ENCODE data around the gene SOWAHA. TPM values are rescaled to one million over a fixed set of nuclear protein-coding genes. Genes with fewer than 3 reads are reported as not detected.
A peak's percentile ranks its signal among the peaks of the same experiment; 100 is the strongest.

SOWAHA gene
- total and polyA plus RNA-seq, 2 of the 8 experiments (the other 6 are each of a cell fraction or from before 2014, with no cell fraction given) = 0.09 to 0.11 TPM

DNA sequence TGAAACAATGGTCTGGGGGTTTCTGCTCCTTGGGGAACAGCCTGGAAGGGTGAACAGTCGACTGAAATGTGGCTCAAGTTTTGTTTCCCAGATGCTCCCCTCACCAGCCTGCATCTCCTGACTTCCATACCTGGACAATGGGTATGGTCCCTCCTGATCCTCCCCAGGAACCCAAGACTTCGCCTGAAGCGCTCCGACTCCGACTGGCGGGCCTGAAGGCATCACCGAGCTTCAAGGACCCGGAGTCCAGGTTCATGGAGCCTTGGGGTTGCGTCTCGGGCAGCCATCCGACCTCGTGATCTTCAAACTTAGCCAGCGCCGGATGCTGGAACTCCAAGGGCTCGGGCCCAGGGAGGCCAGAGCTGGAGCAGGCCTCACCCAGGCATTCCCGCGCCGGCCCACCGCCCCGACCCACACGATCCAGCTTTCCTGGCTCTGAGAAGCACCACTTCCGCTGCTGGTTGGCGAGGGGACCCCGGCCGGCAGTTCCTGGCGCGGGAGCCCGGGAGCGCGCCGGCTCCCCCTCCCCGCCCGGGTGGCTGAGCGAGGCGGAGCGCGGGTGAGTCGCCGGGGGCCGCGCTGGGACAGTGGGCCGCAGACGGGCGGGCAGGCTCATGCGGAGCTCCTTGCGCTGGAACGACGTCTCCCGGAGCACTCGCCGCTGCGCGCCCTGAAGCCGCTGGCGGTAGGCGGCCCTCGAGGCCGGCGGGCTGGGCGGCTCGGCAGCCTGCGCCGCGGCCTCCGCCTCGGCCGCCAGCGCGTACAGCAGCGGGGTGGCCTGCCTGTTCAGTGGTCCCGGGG, 12.1 kb downstream of the SOWAHA start (continued):
- TF ChIP-seq CBX8 (IDR thresholded peaks at IDR 0.05; ENCODE audit: borderline replicate concordance, low read depth, low read length) = no peak
- TF ChIP-seq ASH2L (IDR thresholded peaks at IDR 0.05; ENCODE audit: low read length) = peak; percentile 69
- peak; percentile 8 for TF ChIP-seq RNF2 (IDR thresholded peaks at IDR 0.05; ENCODE audit: borderline replicate concordance, low read depth, low read length, missing control alignments, poor library complexity, severe bottlenecking)
- TF ChIP-seq, protein P1, sequence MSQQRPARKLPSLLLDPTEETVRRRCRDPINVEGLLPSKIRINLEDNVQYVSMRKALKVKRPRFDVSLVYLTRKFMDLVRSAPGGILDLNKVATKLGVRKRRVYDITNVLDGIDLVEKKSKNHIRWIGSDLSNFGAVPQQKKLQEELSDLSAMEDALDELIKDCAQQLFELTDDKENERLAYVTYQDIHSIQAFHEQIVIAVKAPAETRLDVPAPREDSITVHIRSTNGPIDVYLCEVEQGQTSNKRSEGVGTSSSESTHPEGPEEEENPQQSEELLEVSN (IDR thresholded peaks at IDR 0.05) = peak; percentile 79
- peak; percentile 49; the same call in 1 of the 2 replicates for TF ChIP-seq SUZ12 (IDR thresholded peaks at IDR 0.05; ENCODE audit: low read length)
- TF ChIP-seq POLR2AphosphoS5 (IDR thresholded peaks at IDR 0.05; ENCODE audit: low read depth, low read length) = no peak
